Activated naive CD4-positive, alpha-beta T cell treated with anti-CD3 and anti-CD28 coated beads, Interleukin-2, amount 50 U/mL, for 16 hours (primary cell): ENCODE results near the gene PTPRQ.
"Not testable (repeated sequence)": the region's sequence is repeated elsewhere in the genome, so short reads cannot be mapped to it uniquely, and the experiment has no call there.

Experiments used
- DNase-seq: peaks from one replicate; pipeline ENCODE4 v3.0.0-alpha.2; 2020

The PTPRQ gene

DNA sequence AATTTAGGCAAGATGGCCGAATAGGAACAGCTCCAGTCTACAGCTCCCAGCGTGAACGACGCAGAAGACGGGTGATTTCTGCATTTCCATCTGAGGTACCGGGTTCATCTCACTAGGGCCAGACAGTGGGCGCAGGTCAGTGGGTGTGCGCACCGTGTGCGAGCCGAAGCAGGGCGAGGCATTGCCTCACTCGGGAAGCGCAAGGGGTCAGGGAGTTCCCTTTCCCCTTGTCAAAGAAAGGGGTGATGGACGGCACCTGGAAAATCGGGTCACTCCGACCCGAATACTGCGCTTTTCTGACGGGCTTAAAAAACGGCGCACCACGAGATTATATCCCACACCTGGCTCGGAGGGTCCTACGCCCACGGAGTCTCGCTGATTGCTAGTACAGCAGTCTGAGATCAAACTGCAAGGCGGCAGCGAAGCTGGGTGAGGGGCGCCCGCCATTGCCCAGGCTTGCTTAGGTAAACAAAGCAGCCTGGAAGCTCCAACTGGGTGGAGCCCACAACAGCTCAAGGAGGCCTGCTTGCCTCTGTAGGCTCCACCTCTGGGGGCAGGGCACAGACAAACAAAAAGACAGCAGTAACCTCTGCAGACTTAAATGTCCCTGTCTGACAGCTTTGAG lies 33.6 kb downstream of the PTPRQ start:
- not testable (repeated sequence) for DNase-seq

- DNase-seq = no peak
Observed at GRCh38 chr12:80484746-80485145, 40.7 kb downstream of the PTPRQ start.

- DNase-seq = no peak
Observed at GRCh38 chr12:80485222-80485987, 41.4 kb downstream of the PTPRQ start.

GRCh38 chr12:80490329-80490728 lies 46.3 kb downstream of the PTPRQ start:
- no peak for DNase-seq

GRCh38 chr12:80491166-80491565 lies 47.1 kb downstream of the PTPRQ start:
- DNase-seq = no peak

DNA sequence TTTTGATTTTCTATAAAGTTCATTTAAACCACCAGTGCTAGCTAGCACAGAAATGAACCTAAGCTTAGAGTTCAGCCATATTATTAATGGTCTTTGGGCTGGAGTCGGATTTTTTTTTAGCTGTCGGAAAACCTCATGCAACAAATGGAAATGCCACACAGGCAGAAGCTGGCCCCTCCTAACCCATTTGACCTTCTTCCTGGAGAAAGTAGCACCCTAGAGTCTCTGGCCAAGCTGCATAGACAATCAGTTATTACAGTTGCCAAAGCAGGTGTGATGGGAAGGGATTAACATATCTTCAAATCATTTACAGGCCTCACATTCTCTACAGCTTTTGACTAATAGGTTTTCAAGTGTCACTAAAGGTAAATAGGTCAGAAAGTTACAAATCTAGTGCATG lies 49.4 kb downstream of the PTPRQ start:
- no peak for DNase-seq

DNA sequence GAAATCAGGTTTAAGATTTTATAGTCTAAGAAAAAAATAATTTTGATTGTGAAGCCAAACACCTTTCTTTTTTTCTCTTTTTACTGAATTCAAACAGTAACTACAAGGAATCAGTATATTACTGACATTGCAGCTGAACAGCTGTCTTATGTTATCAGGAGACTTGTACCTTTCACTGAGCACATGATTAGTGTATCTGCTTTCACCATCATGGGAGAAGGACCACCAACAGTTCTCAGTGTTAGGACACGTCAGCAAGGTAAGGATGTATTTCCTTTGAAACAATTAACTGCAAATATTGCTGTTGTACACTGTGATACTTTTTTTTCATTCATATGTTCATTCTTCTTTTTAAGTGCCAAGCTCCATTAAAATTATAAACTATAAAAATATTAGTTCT lies 50.8 kb downstream of the PTPRQ start:
- DNase-seq = no peak

DNA sequence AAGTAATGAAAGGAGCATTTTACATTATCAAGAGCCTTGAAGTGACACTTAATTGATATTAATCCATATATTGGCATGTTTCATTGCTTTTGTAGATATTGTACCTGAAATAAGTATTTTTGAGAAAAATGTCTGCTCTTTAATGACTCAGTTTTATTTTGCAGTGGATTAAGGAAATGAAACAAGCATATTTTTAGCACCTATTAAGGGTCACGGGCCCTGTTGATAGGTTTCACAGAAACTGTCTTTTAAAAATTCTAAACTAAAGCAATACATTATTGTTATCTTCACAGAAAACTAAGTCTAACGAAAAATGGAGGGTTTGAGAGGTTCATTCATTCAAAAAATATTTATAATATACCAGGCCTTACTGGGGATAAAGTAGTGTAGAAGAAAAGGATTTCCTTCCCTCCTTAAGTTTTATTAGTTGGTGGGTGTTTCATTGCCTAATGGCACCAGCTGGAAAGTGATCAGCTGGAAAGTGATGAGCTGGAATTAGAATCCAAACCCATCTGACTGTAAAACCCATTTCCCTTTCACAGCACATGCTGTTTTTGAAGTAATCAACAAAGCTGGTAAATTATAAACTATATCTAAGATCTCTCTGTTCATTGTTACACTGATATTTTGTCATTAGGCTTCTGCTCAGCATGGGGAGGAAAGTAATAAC lies 54.2 kb downstream of the PTPRQ start:
- no peak for DNase-seq

DNA sequence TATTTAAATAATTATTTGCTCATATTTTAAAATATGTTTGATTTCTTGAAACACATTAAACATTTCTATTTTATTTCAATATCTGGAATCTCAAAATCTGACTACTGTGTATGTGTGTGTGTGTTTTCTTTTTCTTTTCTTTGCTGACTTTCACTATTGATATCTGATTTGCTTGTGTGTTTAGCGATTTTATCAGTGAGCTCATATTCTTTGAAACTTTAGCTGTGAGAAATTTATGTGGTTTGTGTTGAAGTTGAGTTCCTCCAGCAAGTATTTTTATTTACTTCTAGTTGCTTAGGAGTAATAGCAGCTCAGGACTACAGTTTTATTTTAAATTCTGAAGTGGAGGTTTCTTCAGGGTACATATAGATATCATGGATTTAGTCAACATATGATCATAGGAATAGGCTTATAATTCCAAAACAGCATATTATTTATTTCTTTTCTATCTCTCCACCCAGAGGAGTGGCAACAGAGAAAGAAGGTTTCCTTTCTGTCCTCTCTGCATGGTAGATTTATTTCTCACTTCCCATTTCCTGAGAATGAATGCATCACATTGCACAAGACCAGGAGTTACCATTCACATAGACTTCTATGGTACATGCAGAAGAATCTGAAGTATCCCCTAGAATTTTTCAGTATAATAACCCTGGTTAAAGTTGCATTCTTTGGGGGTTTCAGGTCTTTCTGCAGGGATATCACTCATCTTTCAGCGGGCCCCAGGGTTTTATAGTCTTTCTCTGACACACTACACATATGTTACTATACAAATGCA lies 60.5 kb downstream of the PTPRQ start:
- DNase-seq = no peak

DNA sequence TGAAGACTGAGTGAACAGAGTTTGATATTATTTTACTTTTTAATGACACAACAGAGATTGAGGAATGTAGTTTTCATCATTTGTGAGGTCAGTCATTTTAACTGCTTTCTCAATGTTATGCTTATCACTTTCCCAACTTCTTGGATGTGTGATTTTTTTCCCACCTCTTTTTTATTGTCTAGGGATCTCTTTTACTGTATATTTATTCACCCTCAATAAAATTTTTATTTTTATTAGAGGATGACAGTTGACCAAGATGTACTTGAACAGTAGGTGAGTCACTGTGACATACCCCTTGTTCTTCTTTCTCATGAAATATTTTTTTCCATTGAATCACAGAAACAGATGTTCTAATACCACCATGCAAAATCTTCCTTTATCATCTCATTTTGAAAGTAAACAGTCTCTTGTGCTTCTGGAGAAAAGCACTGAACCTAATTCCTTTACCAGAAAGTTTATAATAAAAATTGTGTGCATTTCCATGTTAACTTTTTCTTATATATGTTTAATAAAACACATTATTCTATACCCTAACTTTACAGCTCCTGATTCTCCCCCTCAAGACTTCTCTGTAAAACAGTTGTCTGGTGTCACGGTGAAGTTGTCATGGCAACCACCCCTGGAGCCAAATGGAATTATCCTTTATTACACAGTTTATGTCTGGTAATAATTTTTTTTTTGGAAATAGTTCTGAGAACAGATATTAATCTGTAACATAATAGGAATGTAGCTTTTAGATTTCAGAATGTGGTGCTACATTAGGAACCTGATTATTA lies 65.9 kb downstream of the PTPRQ start:
- no peak for DNase-seq

DNA sequence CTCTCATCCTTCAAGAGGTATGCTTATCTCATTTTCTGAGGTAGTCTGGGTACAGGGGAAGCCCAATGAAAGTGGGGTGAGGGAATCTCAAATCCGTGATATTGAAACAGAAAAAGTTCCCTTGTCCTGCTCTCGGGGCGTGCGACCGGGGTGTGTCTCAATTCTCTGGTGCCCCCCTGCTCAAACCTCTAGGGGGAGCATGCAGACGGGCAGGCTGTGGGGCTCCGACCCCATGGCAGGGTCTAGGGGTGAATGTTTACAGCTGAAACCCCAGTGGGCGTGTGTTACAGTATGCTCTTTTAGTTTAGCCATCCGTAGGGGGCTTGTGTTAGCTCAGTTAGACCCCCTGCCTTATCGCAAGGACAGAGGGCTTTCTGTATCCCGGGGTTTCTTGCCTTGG lies 68.7 kb downstream of the PTPRQ start:
- no peak for DNase-seq

- DNase-seq = no peak
Observed at GRCh38 chr12:80513211-80513610, 69.2 kb downstream of the PTPRQ start.

DNA sequence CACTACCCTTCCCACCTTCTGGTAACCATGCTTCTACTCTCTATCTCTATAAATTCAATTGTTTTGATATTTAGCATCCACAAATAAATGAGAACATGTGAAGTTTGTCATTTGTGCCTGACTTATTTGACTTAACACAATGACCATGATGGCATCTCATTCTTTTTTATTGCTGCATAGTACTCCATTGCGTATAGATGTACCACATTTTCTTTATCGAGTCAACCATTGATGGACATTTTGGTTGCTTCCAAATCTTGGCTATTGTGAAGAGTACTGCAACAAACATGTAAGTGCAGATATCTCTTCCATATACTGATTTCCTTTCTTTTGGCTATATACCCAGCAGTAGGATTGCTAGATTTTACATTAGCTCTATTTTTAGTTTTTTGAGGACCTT lies 73.6 kb downstream of the PTPRQ start:
- no peak for DNase-seq

- no peak for DNase-seq
Observed at GRCh38 chr12:80531646-80532045, 87.6 kb downstream of the PTPRQ start.

DNA sequence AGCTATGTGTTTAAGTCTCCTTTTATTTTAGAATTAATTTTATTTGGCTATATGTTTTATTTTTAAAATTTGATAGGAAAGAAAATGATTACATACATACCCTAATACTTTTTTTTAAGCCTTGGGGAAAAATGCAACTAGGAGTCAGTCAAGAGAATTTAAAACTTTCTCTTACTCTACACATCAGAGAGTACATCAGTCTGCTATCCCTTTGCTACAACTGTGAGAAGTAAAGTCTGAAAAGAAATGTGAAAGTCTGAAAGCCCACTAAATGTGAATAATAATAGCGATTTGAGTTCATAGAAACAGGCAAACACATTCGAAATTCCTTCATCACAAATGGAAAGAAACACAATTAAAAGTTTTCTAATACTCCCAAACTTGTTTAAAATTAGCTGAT lies 95.0 kb downstream of the PTPRQ start:
- no peak for DNase-seq

DNA sequence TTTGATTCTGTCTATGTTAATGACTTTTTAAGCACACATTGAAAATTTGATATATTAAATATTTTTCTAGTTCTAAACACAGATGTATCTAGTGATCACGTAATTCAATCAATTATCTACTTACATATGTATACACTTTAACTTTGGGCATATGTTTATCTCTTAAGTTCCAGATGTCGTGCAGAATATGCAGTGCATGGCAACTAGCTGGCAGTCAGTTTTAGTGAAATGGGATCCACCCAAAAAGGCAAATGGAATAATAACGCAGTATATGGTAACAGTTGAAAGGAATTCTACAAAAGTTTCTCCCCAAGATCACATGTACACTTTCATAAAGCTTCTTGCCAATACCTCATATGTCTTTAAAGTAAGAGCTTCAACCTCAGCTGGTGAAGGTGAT lies 105.3 kb downstream of the PTPRQ start:
- DNase-seq = no peak

- no peak for DNase-seq
Observed at GRCh38 chr12:80551897-80552296, 107.9 kb downstream of the PTPRQ start.

- DNase-seq = no peak
Observed at GRCh38 chr12:80553316-80553715, 109.3 kb downstream of the PTPRQ start.

GRCh38 chr12:80556566-80556965 lies 112.5 kb downstream of the PTPRQ start:
- no peak for DNase-seq

GRCh38 chr12:80559766-80560165 lies 115.7 kb downstream of the PTPRQ start:
- DNase-seq = no peak

DNA sequence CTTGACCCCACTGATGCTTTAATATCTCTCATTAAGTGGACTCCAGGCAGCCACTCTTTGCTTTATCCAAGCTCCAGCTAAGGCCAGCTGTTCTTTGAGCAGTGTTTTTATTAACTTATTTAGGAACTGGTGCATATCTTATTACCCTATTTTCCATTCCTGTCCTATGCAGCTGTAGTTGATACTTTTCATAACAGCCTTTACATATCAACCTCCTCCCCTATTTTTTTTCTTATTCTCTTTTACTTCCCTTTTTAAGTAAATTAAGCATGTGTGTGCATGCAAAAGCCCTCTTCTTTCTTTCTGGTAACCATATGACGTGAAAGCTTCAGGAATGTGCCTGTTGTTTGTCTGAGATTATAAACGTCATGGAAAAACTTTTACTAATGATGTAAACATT lies 121.2 kb downstream of the PTPRQ start:
- DNase-seq = no peak

GRCh38 chr12:80567401-80567800 lies 123.4 kb downstream of the PTPRQ start:
- no peak for DNase-seq
